CD14-positive monocyte (primary cell): ENCODE results near the gene G6PC2. TPM values are rescaled to one million over a fixed set of nuclear protein-coding genes. Genes with fewer than 3 reads are reported as not detected.

Source experiments
- DNase-seq, 3 donors: peaks; one replicate each; pipeline ENCODE4 v3.0.0-alpha.2; 2011 to 2022
- H2AFZ ChIP-seq: 2 replicates; pipeline ENCODE4 v1.6.0; 2012; ENCODE audit warnings: mild to moderate bottlenecking, low read depth, low read length, inconsistent platforms; ENCODE audit not compliant: insufficient read depth, poor library complexity, severe bottlenecking
- H3K27ac ChIP-seq, 2 donors: 1 replicate in 1 of 2; 2 replicates in 1 of 2; pipeline ENCODE4 v1.5.1; 2012 to 2013; ENCODE audit warnings: low read length in 2 of 2, control low read depth in 1 of 2, inconsistent platforms in 1 of 2, low read depth in 1 of 2, mild to moderate bottlenecking in 1 of 2
- H3K27me3 ChIP-seq, 2 donors: one replicate each; pipeline versions ENCODE4 v1.6.0 to v1.6.1; 2011 to 2013; ENCODE audit warnings: low read length in 2 of 2; ENCODE audit not compliant: control insufficient read depth in 2 of 2, insufficient read depth in 2 of 2
- H3K36me3 ChIP-seq, 2 donors: replicated peaks in 1 of 2; 1 replicate in 1 of 2; 2 replicates in 1 of 2; pipeline versions ENCODE4 v1.5.1 to v1.6.1; 2012 to 2013; ENCODE audit warnings: low read length in 2 of 2, control low read depth in 1 of 2, inconsistent platforms in 1 of 2, mild to moderate bottlenecking in 1 of 2; ENCODE audit not compliant: insufficient read depth in 2 of 2, control insufficient read depth in 1 of 2
- H3K4me1 ChIP-seq, 2 donors: 1 replicate in 1 of 2; 2 replicates in 1 of 2; pipeline versions ENCODE4 v1.5.1 to v1.6.1; 2012 to 2013; ENCODE audit warnings: low read length in 2 of 2, control low read depth in 1 of 2, inconsistent platforms in 1 of 2, mild to moderate bottlenecking in 1 of 2, moderate library complexity in 1 of 2; ENCODE audit not compliant: insufficient read depth in 2 of 2, control insufficient read depth in 1 of 2
- H3K4me2 ChIP-seq: replicated peaks from 2 replicates; pipeline ENCODE3; 2012; ENCODE audit warnings: low read length, moderate library complexity, mild to moderate bottlenecking; ENCODE audit not compliant: poor library complexity, severe bottlenecking; ENCODE audit errors: extremely low read depth
- H3K4me3 ChIP-seq, 3 experiments: fragments of 200-600 bp in 1 of 3; sonication (generic) in 1 of 3; replicated peaks in 1 of 3; 1 replicate in 2 of 3; 2 replicates in 1 of 3; pipeline ENCODE4 v1.5.1; 2011 to 2013; ENCODE audit warnings: low read length in 3 of 3, mild to moderate bottlenecking in 3 of 3, control low read depth in 2 of 3, low read depth in 2 of 3, inconsistent platforms in 1 of 3, moderate library complexity in 1 of 3
- H3K79me2 ChIP-seq: 2 replicates; pipeline ENCODE4 v1.6.0; 2012; ENCODE audit warnings: mild to moderate bottlenecking, control low read depth, inconsistent platforms, low read length, moderate library complexity; ENCODE audit not compliant: insufficient read depth
- H3K9ac ChIP-seq: 2 replicates; pipeline ENCODE4 v1.6.0; 2017; ENCODE audit warnings: low read length, mild to moderate bottlenecking; ENCODE audit not compliant: insufficient read depth, poor library complexity, severe bottlenecking
- H3K9me3 ChIP-seq, 2 donors: replicated peaks in 1 of 2; 1 replicate in 1 of 2; 2 replicates in 1 of 2; pipeline versions ENCODE4 v1.5.1 to v1.6.1; 2012 to 2013; ENCODE audit warnings: low read length in 2 of 2, control low read depth in 1 of 2; ENCODE audit not compliant: control insufficient read depth in 1 of 2, insufficient read depth in 1 of 2
- H4K20me1 ChIP-seq: 2 replicates; pipeline ENCODE4 v1.6.0; 2012; ENCODE audit warnings: mild to moderate bottlenecking, low read length, control low read depth, moderate library complexity; ENCODE audit not compliant: insufficient read depth
- H3K27ac Mint-ChIP-seq, 7 donors: one replicate each; pipeline ENCODE4 v1.8.0; 2020; ENCODE audit warnings: mild to moderate bottlenecking in 7 of 7, mixed read lengths in 7 of 7, moderate library complexity in 6 of 7, inconsistent platforms in 2 of 7
- H3K27me3 Mint-ChIP-seq, 3 donors: one replicate each; pipeline ENCODE4 v1.8.0; 2021 to 2022; ENCODE audit warnings: low read depth in 3 of 3, mild to moderate bottlenecking in 3 of 3, mixed read lengths in 3 of 3, moderate library complexity in 3 of 3, inconsistent platforms in 1 of 3
- H3K36me3 Mint-ChIP-seq, 2 donors: one replicate each; pipeline ENCODE4 v1.8.0; 2020; ENCODE audit warnings: mixed read lengths in 2 of 2, inconsistent platforms in 1 of 2, mild to moderate bottlenecking in 1 of 2
- H3K4me1 Mint-ChIP-seq: one replicate; pipeline ENCODE4 v1.8.0; 2020; ENCODE audit warnings: mild to moderate bottlenecking, mixed read lengths
- H3K4me3 Mint-ChIP-seq, 2 donors: one replicate each; pipeline ENCODE4 v1.8.0; 2020; ENCODE audit warnings: mild to moderate bottlenecking in 2 of 2, mixed read lengths in 2 of 2, moderate library complexity in 1 of 2
- H3K9me3 Mint-ChIP-seq, 7 donors: one replicate each; pipeline ENCODE4 v1.8.0; 2020 to 2022; ENCODE audit warnings: mixed read lengths in 7 of 7, mild to moderate bottlenecking in 6 of 7, moderate library complexity in 6 of 7, inconsistent platforms in 2 of 7
- CTCF ChIP-seq: fragments of 200-600 bp; IDR thresholded peaks from one replicate; pipeline ENCODE4 v1.8.0; 2022; ENCODE audit warnings: antibody characterized with exemption, mild to moderate bottlenecking
- WGBS: methylation state at CpG from one replicate; pipeline ENCODE4 v1.1.5; 2013; ENCODE audit warnings: missing lambda C conversion rate; ENCODE audit not compliant: insufficient coverage; 5-methylcytosine and 5-hydroxymethylcytosine counted together
- intact Hi-C, 2 donors: fragments of 100-400 bp; cut with micrococcal nuclease; formaldehyde crosslinking; loops; one replicate each; pipeline versions ENCODE4 v1.15.0 to v1.15.1; 2023
- polyA plus RNA-seq, 3 donors: library from polyadenylated mRNA; depleted of rRNA in 1 of 3; unstranded in 2 of 3; stranded (reverse) in 1 of 3; fragments of 300-500 nt in 2 of 3; fragments of >200 nt in 1 of 3; fragmentation: Illumina TruSeq in 2 of 3; gene quantifications; 1 replicate in 2 of 3; 2 replicates in 1 of 3; pipeline ENCODE4 v1.2.3, GENCODE V29; 2012 to 2021

G6PC2 gene
- polyA plus RNA-seq, 3 donors: not detected

DNA sequence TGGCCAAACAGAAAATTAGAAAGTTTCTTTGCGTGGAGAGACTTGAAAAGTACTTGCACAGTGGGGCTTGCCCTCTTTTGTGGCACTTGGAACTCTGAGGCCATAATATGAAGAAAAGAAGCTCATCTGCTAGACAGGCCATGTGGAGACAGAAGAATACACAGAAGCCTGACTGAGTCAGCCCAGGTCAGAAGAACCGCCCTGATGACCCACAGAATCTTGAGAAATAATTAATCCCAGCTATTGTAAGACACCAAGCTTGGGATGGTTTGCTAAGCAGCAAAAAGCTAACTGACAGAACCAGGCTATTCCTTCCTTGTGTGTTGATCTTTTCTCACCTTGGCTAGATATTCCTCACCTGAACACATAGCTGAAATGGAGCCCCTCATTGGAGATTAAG lies 33.7 kb downstream of the G6PC2 start:
- Histone ChIP-seq H3K79me2 (no peaks in the 10 kb centered on the region), H3K36me3 (no peaks in the 10 kb centered on the region), H3K4me3 (no peak overlapping the region), H3K4me2 (no peak overlapping the region), H3K4me1 (no peaks in the 10 kb centered on the region), H3K9ac (no peak overlapping the region), H3K9me3 (no peaks in the 10 kb centered on the region), H2AFZ (no peak overlapping the region), H3K27me3 (peaks cover 0 to 2% of the 10 kb centered on the region in 2 donors), H3K27ac (no peak overlapping the region), H4K20me1 (no peaks in the 10 kb centered on the region)
- WGBS: 78% methylated on average over 2 of the region's 2 CpGs
- no peak overlapping the region for H3K4me3 Mint-ChIP-seq
- peaks cover 0 to 3% (median 0%) of the 10 kb centered on the region in 7 donors for H3K9me3 Mint-ChIP-seq
- intact Hi-C loops: no loop called here
- peaks cover 9% of the 10 kb centered on the region for H3K4me1 Mint-ChIP-seq
- peaks cover 0 to 5% (median 0%) of the 10 kb centered on the region in 3 donors for H3K27me3 Mint-ChIP-seq
- no peak overlapping the region for H3K27ac Mint-ChIP-seq
- no peak for DNase-seq
- no peaks in the 10 kb centered on the region for H3K36me3 Mint-ChIP-seq
- TF ChIP-seq CTCF: no peak

- no peaks in the 10 kb centered on the region for H3K27me3 ChIP-seq
- Mint-ChIP-seq H3K9me3 (peaks cover 0 to 3% (median 0%) of the 10 kb centered on the region in 7 donors), H3K36me3 (no peaks in the 10 kb centered on the region), H3K27me3 (peaks cover 0 to 5% (median 0%) of the 10 kb centered on the region in 3 donors), H3K4me3 (peak overlapping the region in 1 of 2 donors; percentile 63), H3K4me1 (peaks cover 9% of the 10 kb centered on the region), H3K27ac (no peak overlapping the region)
- H3K36me3 ChIP-seq: no peaks in the 10 kb centered on the region
- no peaks in the 10 kb centered on the region for H3K4me1 ChIP-seq
- no peaks in the 10 kb centered on the region for H4K20me1 ChIP-seq
- WGBS: no CpG with 5 or more reads among the region's 14 CpGs
- peak overlapping the region; percentile 22 for H2AFZ ChIP-seq
- H3K79me2 ChIP-seq: no peaks in the 10 kb centered on the region
- peak in 1 of 3 donors; percentile 18 for DNase-seq
- H3K4me2 ChIP-seq: no peak overlapping the region
- no peaks in the 10 kb centered on the region for H3K9me3 ChIP-seq
- intact Hi-C loops: no loop called here
- no peak overlapping the region for H3K4me3 ChIP-seq
- no peak overlapping the region for H3K9ac ChIP-seq
- H3K27ac ChIP-seq: no peak overlapping the region
- TF ChIP-seq CTCF: no peak
These were observed 34.9 kb downstream of the G6PC2 start for GRCh38 chr2:168935810-168936581.
